Measurements from ENCODE around the gene SIGLECL1.

SIGLECL1 gene

GRCh38 chr19:51282335-51282734 lies 31.5 kb downstream of the SIGLECL1 start:
- no peak for DNase-seq (ENCODE audit: low read depth)

GRCh38 chr19:51285682-51286081 lies 34.8 kb downstream of the SIGLECL1 start:
- DNase-seq (ENCODE audit: low read depth) = no peak
- no peak for TF ChIP-seq CTCF (IDR thresholded peaks at IDR 0.05; ENCODE audit: control insufficient read depth, extremely low read depth, insufficient read depth)

More at GRCh38 chr19:51282335-51282734, 31.5 kb downstream of the SIGLECL1 start:
- no peak overlapping the region for H3K4me3 ChIP-seq (ENCODE audit: low read depth, low read length)
- TF ChIP-seq CTCF (IDR thresholded peaks at IDR 0.05; ENCODE audit: control insufficient read depth, extremely low read depth, insufficient read depth) = no peak

GRCh38 chr19:51289635-51290034 lies 38.8 kb downstream of the SIGLECL1 start:
- DNase-seq (ENCODE audit: low read depth) = no peak
- no peak for TF ChIP-seq CTCF (IDR thresholded peaks at IDR 0.05; ENCODE audit: control insufficient read depth, extremely low read depth, insufficient read depth)
- H3K4me3 ChIP-seq (ENCODE audit: low read depth, low read length) = no peak overlapping the region

More at GRCh38 chr19:51285682-51286081, 34.8 kb downstream of the SIGLECL1 start:
- no peak overlapping the region for H3K4me3 ChIP-seq (ENCODE audit: low read depth, low read length)

GRCh38 chr19:51292971-51293370 lies 42.1 kb downstream of the SIGLECL1 start:
- no peak for DNase-seq (ENCODE audit: low read depth)

GRCh38 chr19:51293571-51294210 lies 42.8 kb downstream of the SIGLECL1 start:
- no peak for DNase-seq (ENCODE audit: low read depth)
- no peak overlapping the region for H3K4me3 ChIP-seq (ENCODE audit: low read depth, low read length)
- TF ChIP-seq CTCF (IDR thresholded peaks at IDR 0.05; ENCODE audit: control insufficient read depth, extremely low read depth, insufficient read depth) = no peak

More at GRCh38 chr19:51292971-51293370, 42.1 kb downstream of the SIGLECL1 start:
- H3K4me3 ChIP-seq (ENCODE audit: low read depth, low read length) = no peak overlapping the region
- no peak for TF ChIP-seq CTCF (IDR thresholded peaks at IDR 0.05; ENCODE audit: control insufficient read depth, extremely low read depth, insufficient read depth)

GRCh38 chr19:51294211-51294976 lies 43.5 kb downstream of the SIGLECL1 start:
- no peak for TF ChIP-seq CTCF (IDR thresholded peaks at IDR 0.05; ENCODE audit: control insufficient read depth, extremely low read depth, insufficient read depth)
- no peak for DNase-seq (ENCODE audit: low read depth)
- no peak overlapping the region for H3K4me3 ChIP-seq (ENCODE audit: low read depth, low read length)

Measured in LNCaP clone FGC (cell line).